IPS-20b (cell line): ENCODE measurements around the gene SSX4.
"Not testable (repeated sequence)": the region's sequence is repeated elsewhere in the genome, so short reads cannot be mapped to it uniquely, and the experiment has no call there.

Experiments
- H3K27ac ChIP-seq: one replicate; pipeline ENCODE4 v1.5.1; 2013; ENCODE audit warnings: low read length
- H3K27me3 ChIP-seq: 2 replicates; pipeline ENCODE4 v1.6.1; 2013; ENCODE audit warnings: mild to moderate bottlenecking, low read length, inconsistent platforms; ENCODE audit not compliant: insufficient read depth
- H3K36me3 ChIP-seq: 2 replicates; pipeline ENCODE4 v1.6.1; 2013; ENCODE audit warnings: low read depth, mild to moderate bottlenecking, inconsistent platforms, low read length, moderate library complexity; ENCODE audit not compliant: insufficient read depth
- H3K4me1 ChIP-seq: 2 replicates; pipeline ENCODE4 v1.6.1; 2013; ENCODE audit warnings: mild to moderate bottlenecking, control low read depth, inconsistent platforms, low read length, moderate library complexity; ENCODE audit not compliant: insufficient read depth
- H3K4me3 ChIP-seq: 2 replicates; pipeline ENCODE4 v1.5.1; 2013; ENCODE audit warnings: mild to moderate bottlenecking, low read length, inconsistent platforms
- H3K9ac ChIP-seq: 2 replicates; pipeline ENCODE4 v1.6.1; 2013; ENCODE audit warnings: low read depth, mild to moderate bottlenecking, inconsistent platforms, low read length, moderate library complexity
- H3K9me3 ChIP-seq: 2 replicates; pipeline ENCODE4 v1.6.1; 2013; ENCODE audit warnings: mild to moderate bottlenecking, low read depth, low read length, inconsistent platforms; ENCODE audit not compliant: insufficient read depth

The SSX4 gene

DNA sequence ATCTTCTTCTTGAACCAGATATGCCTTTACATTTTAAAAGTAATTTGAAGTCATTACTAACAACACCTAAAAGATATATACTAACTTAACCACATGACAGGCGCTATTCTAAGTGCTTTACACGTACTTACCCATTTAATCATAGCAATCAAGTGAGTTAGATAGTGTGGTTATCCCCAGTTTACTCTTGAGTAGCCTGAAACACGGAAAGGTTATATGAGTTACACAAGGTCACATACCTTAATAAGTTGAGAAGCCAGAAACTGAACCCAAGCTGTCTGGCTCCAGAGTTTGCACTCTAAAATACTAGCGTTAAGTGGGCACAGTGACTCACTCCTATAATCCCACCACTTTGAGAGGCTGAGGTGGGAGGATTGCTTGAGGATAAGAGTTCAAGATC is 46.8 kb downstream of the SSX4 start:
- H3K4me3 ChIP-seq, H3K9me3 ChIP-seq, H3K9ac ChIP-seq, H3K27me3 ChIP-seq, H3K27ac ChIP-seq, H3K4me1 ChIP-seq, H3K36me3 ChIP-seq: not testable (repeated sequence)

DNA sequence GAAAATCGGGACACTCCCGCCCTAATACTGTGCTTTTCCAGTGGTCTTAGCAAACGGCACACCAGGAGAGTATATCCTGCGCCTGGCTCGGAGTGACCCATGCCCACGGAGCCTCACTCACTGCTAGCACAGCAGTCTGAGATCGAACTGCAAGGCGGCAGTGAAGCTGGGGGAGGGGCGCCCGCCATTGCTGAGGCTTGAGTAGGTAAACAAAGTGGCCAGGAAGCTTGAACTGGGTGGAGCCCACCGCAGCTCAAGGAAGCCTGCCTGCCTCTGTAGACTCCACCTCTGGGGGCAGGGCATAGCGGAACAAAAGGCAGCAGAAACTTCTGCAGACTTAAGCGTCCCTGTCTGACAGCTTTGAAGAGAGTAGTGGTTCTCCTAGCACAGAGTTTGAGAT is 50.4 kb downstream of the SSX4 start:
- H3K27me3 ChIP-seq, H3K4me3 ChIP-seq, H3K4me1 ChIP-seq, H3K27ac ChIP-seq, H3K9me3 ChIP-seq, H3K9ac ChIP-seq, H3K36me3 ChIP-seq: not testable (repeated sequence)
